ENCODE data around the gene NUDT4.
"Not testable (repeated sequence)": the region's sequence is repeated elsewhere in the genome, so short reads cannot be mapped to it uniquely, and the experiment has no call there.

GRCh38 chr12:93378196-93378997 lies 672 bp downstream of the NUDT4 start:
- TF ChIP-seq, protein P1, sequence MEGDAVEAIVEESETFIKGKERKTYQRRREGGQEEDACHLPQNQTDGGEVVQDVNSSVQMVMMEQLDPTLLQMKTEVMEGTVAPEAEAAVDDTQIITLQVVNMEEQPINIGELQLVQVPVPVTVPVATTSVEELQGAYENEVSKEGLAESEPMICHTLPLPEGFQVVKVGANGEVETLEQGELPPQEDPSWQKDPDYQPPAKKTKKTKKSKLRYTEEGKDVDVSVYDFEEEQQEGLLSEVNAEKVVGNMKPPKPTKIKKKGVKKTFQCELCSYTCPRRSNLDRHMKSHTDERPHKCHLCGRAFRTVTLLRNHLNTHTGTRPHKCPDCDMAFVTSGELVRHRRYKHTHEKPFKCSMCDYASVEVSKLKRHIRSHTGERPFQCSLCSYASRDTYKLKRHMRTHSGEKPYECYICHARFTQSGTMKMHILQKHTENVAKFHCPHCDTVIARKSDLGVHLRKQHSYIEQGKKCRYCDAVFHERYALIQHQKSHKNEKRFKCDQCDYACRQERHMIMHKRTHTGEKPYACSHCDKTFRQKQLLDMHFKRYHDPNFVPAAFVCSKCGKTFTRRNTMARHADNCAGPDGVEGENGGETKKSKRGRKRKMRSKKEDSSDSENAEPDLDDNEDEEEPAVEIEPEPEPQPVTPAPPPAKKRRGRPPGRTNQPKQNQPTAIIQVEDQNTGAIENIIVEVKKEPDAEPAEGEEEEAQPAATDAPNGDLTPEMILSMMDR (conservative IDR thresholded peaks at IDR 0.05; ENCODE audit: low read depth, low read length) = not testable (repeated sequence)
- not testable (repeated sequence) for TF ChIP-seq EZH2 (IDR thresholded peaks at IDR 0.05; ENCODE audit: low read length, unreplicated experiment)

All from PC-3 (cell line).